PFSK-1 (cell line): Measurements from ENCODE around the gene LOC101059915.

Experiments used
- POLR2AphosphoS5 ChIP-seq: IDR thresholded peaks from 2 replicates; pipeline ENCODE4 v1.6.1; 2012; ENCODE audit warnings: low read depth, mild to moderate bottlenecking, control low read depth, low read length, moderate library complexity
- REST ChIP-seq, 2 experiments: IDR thresholded peaks; 2 replicates each; pipeline versions ENCODE4 v1.6.1 to v1.8.0; 2011 to 2012; ENCODE audit warnings: low read depth in 2 of 2, low read length in 2 of 2, control low read depth in 1 of 2, inconsistent platforms in 1 of 2, mild to moderate bottlenecking in 1 of 2, moderate library complexity in 1 of 2; ENCODE audit not compliant: insufficient read depth in 1 of 2
- SIN3A ChIP-seq: IDR thresholded peaks from 2 replicates; pipeline ENCODE4 v1.6.1; 2012; ENCODE audit warnings: mild to moderate bottlenecking, low read length, moderate library complexity, borderline replicate concordance; ENCODE audit not compliant: insufficient read depth
- TAF1 ChIP-seq: IDR thresholded peaks from 2 replicates; pipeline ENCODE4 v1.6.1; 2012; ENCODE audit warnings: low read length, control low read depth, borderline replicate concordance; ENCODE audit not compliant: insufficient read depth

DNA sequence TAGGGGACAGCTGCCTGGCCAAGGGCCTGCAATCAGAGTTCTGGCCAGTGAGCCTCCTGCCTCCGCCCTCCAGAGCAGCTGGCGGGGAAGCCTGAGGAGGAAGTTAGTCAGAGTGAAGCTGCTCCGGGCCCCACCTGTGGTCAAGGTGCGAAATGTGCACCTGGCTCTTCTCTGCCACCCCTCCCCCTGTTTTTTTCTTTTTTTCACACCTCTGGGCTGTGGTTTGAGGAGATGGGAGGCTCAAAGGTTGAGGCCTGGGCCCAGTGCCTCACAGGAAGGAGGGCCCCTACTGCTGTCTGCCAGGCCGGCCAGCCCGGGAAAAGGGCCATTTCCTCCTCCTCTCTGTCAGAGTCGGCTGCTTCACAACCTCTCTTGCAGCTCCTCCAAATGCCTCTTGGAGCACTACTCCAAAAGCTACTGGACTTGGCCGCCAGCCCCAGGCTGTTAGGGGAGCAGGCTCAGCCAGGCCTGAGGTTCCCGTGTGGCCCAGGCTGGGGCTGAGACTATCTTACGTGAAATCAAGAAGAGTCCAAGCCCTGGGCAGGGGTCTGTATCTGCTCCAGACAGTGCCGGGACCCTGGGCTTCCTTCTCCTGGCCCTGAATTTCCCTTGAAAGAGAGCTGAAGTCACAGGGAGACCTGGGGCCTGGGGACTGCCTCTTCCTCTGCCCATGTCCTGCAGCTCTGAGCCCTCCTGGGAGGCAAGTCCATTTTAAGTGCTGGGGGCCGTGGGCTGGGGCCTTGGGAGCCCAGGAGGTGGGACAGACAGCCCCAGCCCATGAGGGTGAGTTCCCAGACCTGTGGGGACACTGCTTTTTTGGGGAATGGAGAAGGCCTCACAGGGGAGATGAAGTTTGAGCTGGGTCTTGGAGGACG is 44.5 kb upstream of the LOC101059915 start:
- TF ChIP-seq POLR2AphosphoS5 (no peak), SIN3A (no peak), REST (IDR thresholded peaks at IDR 0.05; ENCODE audit: insufficient read depth in 1 of 2, low read depth in 2 of 2, low read length in 2 of 2) (no peak), TAF1 (no peak)
